DOHH2 (cell line): ENCODE data around the gene MRGPRF.

Source experiments
- H3F3A ChIP-seq: fragments of 200-600 bp; sonication (generic), shearing (Covaris generic); 2 replicates; pipeline ENCODE4 v1.6.0; 2016; ENCODE audit warnings: antibody characterized with exemption, mild to moderate bottlenecking; ENCODE audit not compliant: control insufficient read depth, insufficient read depth
- H3K27ac ChIP-seq: fragments of 200-600 bp; sonication (generic); 2 replicates; pipeline ENCODE4 v1.5.1; 2014; ENCODE audit warnings: low read depth, mild to moderate bottlenecking, low read length, moderate library complexity
- H3K27me3 ChIP-seq: fragments of 200-600 bp; sonication (generic); 2 replicates; pipeline ENCODE4 v1.6.1; 2014; ENCODE audit warnings: mild to moderate bottlenecking, low read length, mixed read lengths; ENCODE audit not compliant: control insufficient read depth
- H3K36me3 ChIP-seq: fragments of 200-600 bp; sonication (generic); 2 replicates; pipeline ENCODE4 v1.6.1; 2014; ENCODE audit warnings: mild to moderate bottlenecking, low read length, moderate library complexity, mixed read lengths; ENCODE audit not compliant: control insufficient read depth
- H3K4me1 ChIP-seq: fragments of 200-600 bp; sonication (generic); 2 replicates; pipeline ENCODE4 v1.6.1; 2014; ENCODE audit warnings: mild to moderate bottlenecking, low read length, mixed read lengths; ENCODE audit not compliant: control insufficient read depth
- H3K4me2 ChIP-seq: fragments of 200-600 bp; sonication (generic); 2 replicates; pipeline ENCODE4 v1.6.0; 2014; ENCODE audit warnings: mild to moderate bottlenecking, low read length, moderate library complexity
- H3K4me3 ChIP-seq: fragments of 200-600 bp; sonication (generic); 2 replicates; pipeline ENCODE4 v1.5.1; 2014; ENCODE audit warnings: mild to moderate bottlenecking, low read length, mixed read lengths
- H3K79me2 ChIP-seq: fragments of 200-600 bp; sonication (generic); 2 replicates; pipeline ENCODE4 v1.6.1; 2014; ENCODE audit warnings: mild to moderate bottlenecking, low read length, mixed read lengths; ENCODE audit not compliant: control insufficient read depth
- H3K9me2 ChIP-seq: fragments of 200-600 bp; sonication (generic); replicated peaks from 2 replicates; pipeline ENCODE4 v1.6.1; 2014; ENCODE audit warnings: mild to moderate bottlenecking, low read length, mixed read lengths; ENCODE audit not compliant: control insufficient read depth
- H3K9me3 ChIP-seq: fragments of 200-600 bp; sonication (generic); 2 replicates; pipeline ENCODE4 v1.6.1; 2014; ENCODE audit warnings: antibody characterized with exemption, low read length, mixed read lengths; ENCODE audit not compliant: control insufficient read depth, insufficient read depth
- H4K20me1 ChIP-seq: fragments of 200-600 bp; sonication (generic); 2 replicates; pipeline ENCODE4 v1.6.0; 2014; ENCODE audit warnings: low read depth, mild to moderate bottlenecking, antibody characterized with exemption, low read length, moderate library complexity; ENCODE audit not compliant: control insufficient read depth, insufficient read depth
- EZH2phosphoT487 ChIP-seq: fragments of 200-600 bp; sonication (generic); IDR thresholded peaks from 2 replicates; pipeline ENCODE4 v1.6.1; 2017; ENCODE audit warnings: borderline replicate concordance, mild to moderate bottlenecking, antibody characterized with exemption, low read length, moderate library complexity, mixed read lengths
- TF ChIP-seq, protein P1 (sequence below): fragments of 200-600 bp; sonication (generic); IDR thresholded peaks from one replicate; pipeline ENCODE4 v1.5.1; 2014; ENCODE audit warnings: antibody characterized with exemption, mild to moderate bottlenecking, low read depth, low read length; ENCODE audit not compliant: poor library complexity, severe bottlenecking

The MRGPRF gene

DNA sequence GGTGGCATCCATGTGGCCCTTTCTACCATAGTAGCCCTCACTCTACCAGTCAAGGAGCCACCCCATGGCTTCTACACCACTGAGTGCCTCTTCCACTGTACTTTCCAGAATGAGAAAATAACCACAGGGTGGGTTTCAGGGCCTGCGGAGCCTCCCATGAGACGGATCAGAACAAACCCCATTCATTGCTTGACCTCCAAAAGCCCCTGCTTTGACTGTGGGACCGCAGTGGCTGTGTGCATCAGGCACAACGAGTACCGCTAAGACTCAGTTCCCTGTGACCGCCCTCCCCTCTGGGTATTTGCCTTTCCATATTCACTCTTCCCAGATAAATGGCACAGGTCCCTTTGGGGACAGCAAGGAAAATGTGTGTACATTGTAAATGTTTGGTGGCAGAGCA is 11.5 kb upstream of the MRGPRF start:
- Histone ChIP-seq H3K4me2 (no peak overlapping the region), H3K27me3 (no peaks in the 10 kb centered on the region), H3K36me3 (no peaks in the 10 kb centered on the region), H3K9me3 (no peaks in the 10 kb centered on the region), H3F3A (no peaks in the 10 kb centered on the region), H4K20me1 (no peaks in the 10 kb centered on the region), H3K27ac (no peak overlapping the region), H3K4me3 (no peak overlapping the region), H3K4me1 (no peaks in the 10 kb centered on the region), H3K79me2 (no peaks in the 10 kb centered on the region), H3K9me2 (no peaks in the 10 kb centered on the region)
- TF ChIP-seq, protein P1, sequence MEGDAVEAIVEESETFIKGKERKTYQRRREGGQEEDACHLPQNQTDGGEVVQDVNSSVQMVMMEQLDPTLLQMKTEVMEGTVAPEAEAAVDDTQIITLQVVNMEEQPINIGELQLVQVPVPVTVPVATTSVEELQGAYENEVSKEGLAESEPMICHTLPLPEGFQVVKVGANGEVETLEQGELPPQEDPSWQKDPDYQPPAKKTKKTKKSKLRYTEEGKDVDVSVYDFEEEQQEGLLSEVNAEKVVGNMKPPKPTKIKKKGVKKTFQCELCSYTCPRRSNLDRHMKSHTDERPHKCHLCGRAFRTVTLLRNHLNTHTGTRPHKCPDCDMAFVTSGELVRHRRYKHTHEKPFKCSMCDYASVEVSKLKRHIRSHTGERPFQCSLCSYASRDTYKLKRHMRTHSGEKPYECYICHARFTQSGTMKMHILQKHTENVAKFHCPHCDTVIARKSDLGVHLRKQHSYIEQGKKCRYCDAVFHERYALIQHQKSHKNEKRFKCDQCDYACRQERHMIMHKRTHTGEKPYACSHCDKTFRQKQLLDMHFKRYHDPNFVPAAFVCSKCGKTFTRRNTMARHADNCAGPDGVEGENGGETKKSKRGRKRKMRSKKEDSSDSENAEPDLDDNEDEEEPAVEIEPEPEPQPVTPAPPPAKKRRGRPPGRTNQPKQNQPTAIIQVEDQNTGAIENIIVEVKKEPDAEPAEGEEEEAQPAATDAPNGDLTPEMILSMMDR, result no peak
- TF ChIP-seq EZH2phosphoT487, result no peak

DNA sequence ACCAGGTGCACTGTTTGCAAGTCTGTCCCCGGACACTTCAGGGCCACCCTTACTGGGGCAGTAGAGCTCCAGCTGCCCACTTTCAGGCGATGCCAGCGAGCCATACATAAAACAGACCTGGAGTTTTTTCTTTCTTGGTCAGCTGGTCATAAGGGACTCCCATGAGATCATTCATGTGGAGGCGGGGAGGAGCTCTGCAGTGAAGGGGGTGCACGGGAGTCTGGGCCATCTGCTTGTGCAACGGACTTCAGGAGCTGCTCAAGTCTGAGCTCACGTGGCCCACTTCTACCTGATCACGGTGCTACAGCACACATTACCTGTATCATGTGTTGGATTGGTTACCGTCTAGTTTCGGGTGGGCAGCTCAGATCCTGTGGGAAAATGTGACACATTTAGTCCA is 9.2 kb upstream of the MRGPRF start:
- Histone ChIP-seq H3K9me3 (no peaks in the 10 kb centered on the region), H3K4me2 (no peak overlapping the region), H3K27ac (no peak overlapping the region), H3K4me3 (no peak overlapping the region), H4K20me1 (no peaks in the 10 kb centered on the region), H3K9me2 (no peaks in the 10 kb centered on the region), H3F3A (no peaks in the 10 kb centered on the region), H3K4me1 (no peaks in the 10 kb centered on the region), H3K27me3 (no peaks in the 10 kb centered on the region), H3K79me2 (no peaks in the 10 kb centered on the region), H3K36me3 (no peaks in the 10 kb centered on the region)
- TF ChIP-seq EZH2phosphoT487, result no peak
- TF ChIP-seq, protein P1, result no peak

DNA sequence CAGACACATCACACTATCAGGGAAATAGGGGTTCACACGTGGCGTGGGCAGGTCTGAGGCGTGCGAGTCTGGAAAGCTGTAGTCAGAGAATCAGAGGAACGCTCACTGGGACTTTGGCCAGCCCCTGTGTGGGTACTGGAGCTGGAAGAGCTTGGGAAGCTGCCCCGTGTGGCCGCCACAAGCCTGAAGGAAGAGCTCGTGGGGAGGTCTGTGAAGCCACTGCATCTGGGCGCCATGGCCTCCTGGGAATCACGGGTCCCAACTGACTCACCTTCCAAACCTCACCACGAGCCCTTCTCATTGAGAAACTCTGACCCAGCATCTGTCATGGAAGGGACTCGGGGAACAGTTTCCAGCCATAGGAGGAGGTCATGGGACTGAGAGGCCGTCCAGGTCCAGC is 5.9 kb upstream of the MRGPRF start:
- no peaks in the 10 kb centered on the region for H3K27me3 ChIP-seq
- no peaks in the 10 kb centered on the region for H4K20me1 ChIP-seq
- no peak overlapping the region for H3K27ac ChIP-seq
- no peak overlapping the region for H3K4me2 ChIP-seq
- no peaks in the 10 kb centered on the region for H3K4me1 ChIP-seq
- H3K9me2 ChIP-seq, result no peaks in the 10 kb centered on the region
- H3K36me3 ChIP-seq, result no peaks in the 10 kb centered on the region
- H3K9me3 ChIP-seq, result no peaks in the 10 kb centered on the region
- H3K79me2 ChIP-seq, result no peaks in the 10 kb centered on the region
- TF ChIP-seq, protein P1, result no peak
- no peak for TF ChIP-seq EZH2phosphoT487
- no peaks in the 10 kb centered on the region for H3F3A ChIP-seq
- H3K4me3 ChIP-seq, result no peak overlapping the region

DNA sequence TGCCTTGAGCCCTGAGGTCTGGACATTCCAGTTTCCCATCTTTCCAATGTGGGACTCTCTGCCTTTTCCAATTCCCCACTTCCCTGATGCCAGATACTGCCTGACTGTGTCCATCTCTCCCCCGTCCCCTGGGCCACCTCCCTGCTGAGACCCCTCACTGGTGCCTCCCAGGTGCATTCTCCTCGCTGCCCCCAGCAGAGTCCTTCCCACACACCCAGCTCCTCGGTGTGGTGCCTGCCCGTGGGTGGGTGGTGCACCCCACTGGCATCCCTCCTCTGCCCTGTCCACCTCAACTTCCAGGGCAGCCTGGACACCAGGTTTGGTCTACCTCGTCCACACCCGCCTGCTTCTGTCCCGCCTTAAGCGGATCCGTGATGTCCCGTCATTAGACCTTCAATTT is 4.9 kb upstream of the MRGPRF start:
- no peaks in the 10 kb centered on the region for H3K9me3 ChIP-seq
- no peaks in the 10 kb centered on the region for H3K27me3 ChIP-seq
- no peak overlapping the region for H3K4me3 ChIP-seq
- H3K36me3 ChIP-seq, result no peaks in the 10 kb centered on the region
- no peaks in the 10 kb centered on the region for H3K4me1 ChIP-seq
- no peaks in the 10 kb centered on the region for H3K9me2 ChIP-seq
- no peaks in the 10 kb centered on the region for H4K20me1 ChIP-seq
- no peaks in the 10 kb centered on the region for H3K79me2 ChIP-seq
- H3K27ac ChIP-seq, result no peak overlapping the region
- H3K4me2 ChIP-seq, result no peak overlapping the region
- no peak for TF ChIP-seq EZH2phosphoT487
- H3F3A ChIP-seq, result no peaks in the 10 kb centered on the region
